DOHH2 (cell line): ENCODE results near the gene MAMDC2.

Source experiments
- H3F3A ChIP-seq: fragments of 200-600 bp; sonication (generic), shearing (Covaris generic); 2 replicates; pipeline ENCODE4 v1.6.0; 2016; ENCODE audit warnings: antibody characterized with exemption, mild to moderate bottlenecking; ENCODE audit not compliant: control insufficient read depth, insufficient read depth
- H3K27ac ChIP-seq: fragments of 200-600 bp; sonication (generic); 2 replicates; pipeline ENCODE4 v1.5.1; 2014; ENCODE audit warnings: low read depth, mild to moderate bottlenecking, low read length, moderate library complexity
- H3K27me3 ChIP-seq: fragments of 200-600 bp; sonication (generic); 2 replicates; pipeline ENCODE4 v1.6.1; 2014; ENCODE audit warnings: mild to moderate bottlenecking, low read length, mixed read lengths; ENCODE audit not compliant: control insufficient read depth
- H3K36me3 ChIP-seq: fragments of 200-600 bp; sonication (generic); 2 replicates; pipeline ENCODE4 v1.6.1; 2014; ENCODE audit warnings: mild to moderate bottlenecking, low read length, moderate library complexity, mixed read lengths; ENCODE audit not compliant: control insufficient read depth
- H3K4me1 ChIP-seq: fragments of 200-600 bp; sonication (generic); 2 replicates; pipeline ENCODE4 v1.6.1; 2014; ENCODE audit warnings: mild to moderate bottlenecking, low read length, mixed read lengths; ENCODE audit not compliant: control insufficient read depth
- H3K4me2 ChIP-seq: fragments of 200-600 bp; sonication (generic); 2 replicates; pipeline ENCODE4 v1.6.0; 2014; ENCODE audit warnings: mild to moderate bottlenecking, low read length, moderate library complexity
- H3K4me3 ChIP-seq: fragments of 200-600 bp; sonication (generic); 2 replicates; pipeline ENCODE4 v1.5.1; 2014; ENCODE audit warnings: mild to moderate bottlenecking, low read length, mixed read lengths
- H3K79me2 ChIP-seq: fragments of 200-600 bp; sonication (generic); 2 replicates; pipeline ENCODE4 v1.6.1; 2014; ENCODE audit warnings: mild to moderate bottlenecking, low read length, mixed read lengths; ENCODE audit not compliant: control insufficient read depth
- H3K9me2 ChIP-seq: fragments of 200-600 bp; sonication (generic); replicated peaks from 2 replicates; pipeline ENCODE4 v1.6.1; 2014; ENCODE audit warnings: mild to moderate bottlenecking, low read length, mixed read lengths; ENCODE audit not compliant: control insufficient read depth
- H3K9me3 ChIP-seq: fragments of 200-600 bp; sonication (generic); 2 replicates; pipeline ENCODE4 v1.6.1; 2014; ENCODE audit warnings: antibody characterized with exemption, low read length, mixed read lengths; ENCODE audit not compliant: control insufficient read depth, insufficient read depth
- H4K20me1 ChIP-seq: fragments of 200-600 bp; sonication (generic); 2 replicates; pipeline ENCODE4 v1.6.0; 2014; ENCODE audit warnings: low read depth, mild to moderate bottlenecking, antibody characterized with exemption, low read length, moderate library complexity; ENCODE audit not compliant: control insufficient read depth, insufficient read depth
- CTCF ChIP-seq: fragments of 200-600 bp; sonication (generic); IDR thresholded peaks from one replicate; pipeline ENCODE4 v1.5.1; 2014; ENCODE audit warnings: antibody characterized with exemption, mild to moderate bottlenecking, low read depth, low read length; ENCODE audit not compliant: poor library complexity, severe bottlenecking
- EZH2phosphoT487 ChIP-seq: fragments of 200-600 bp; sonication (generic); IDR thresholded peaks from 2 replicates; pipeline ENCODE4 v1.6.1; 2017; ENCODE audit warnings: borderline replicate concordance, mild to moderate bottlenecking, antibody characterized with exemption, low read length, moderate library complexity, mixed read lengths

Gene MAMDC2

GRCh38 chr9:70097187-70097586 is 53.5 kb downstream of the MAMDC2 start:
- H3K4me1 ChIP-seq, result no peaks in the 10 kb centered on the region
- no peaks in the 10 kb centered on the region for H3F3A ChIP-seq
- TF ChIP-seq CTCF (no peak), EZH2phosphoT487 (no peak)
- H3K27me3 ChIP-seq, result no peaks in the 10 kb centered on the region; the same call in 1 of the 2 replicates
- H3K4me2 ChIP-seq, result no peak overlapping the region
- no peaks in the 10 kb centered on the region for H3K79me2 ChIP-seq
- H3K9me3 ChIP-seq, result no peaks in the 10 kb centered on the region
- H3K36me3 ChIP-seq, result no peaks in the 10 kb centered on the region
- H3K4me3 ChIP-seq, result no peak overlapping the region
- H3K9me2 ChIP-seq, result no peaks in the 10 kb centered on the region
- no peaks in the 10 kb centered on the region for H4K20me1 ChIP-seq
- H3K27ac ChIP-seq, result no peak overlapping the region

- Histone ChIP-seq H3K36me3 (no peaks in the 10 kb centered on the region), H3K9me2 (no peaks in the 10 kb centered on the region), H3K9me3 (no peaks in the 10 kb centered on the region), H3F3A (no peaks in the 10 kb centered on the region), H4K20me1 (no peaks in the 10 kb centered on the region), H3K4me1 (no peaks in the 10 kb centered on the region), H3K27me3 (no peaks in the 10 kb centered on the region; the same call in 1 of the 2 replicates), H3K79me2 (no peaks in the 10 kb centered on the region), H3K4me2 (no peak overlapping the region), H3K27ac (no peak overlapping the region), H3K4me3 (no peak overlapping the region)
- no peak for TF ChIP-seq CTCF
- no peak for TF ChIP-seq EZH2phosphoT487
These were observed 56.7 kb downstream of the MAMDC2 start for GRCh38 chr9:70100362-70100761.

GRCh38 chr9:70101265-70101664 is 57.6 kb downstream of the MAMDC2 start:
- Histone ChIP-seq H3K9me2 (no peaks in the 10 kb centered on the region), H3K4me2 (no peak overlapping the region), H3K27me3 (no peaks in the 10 kb centered on the region; the same call in 1 of the 2 replicates), H3K4me3 (no peak overlapping the region), H3K9me3 (no peaks in the 10 kb centered on the region), H3K79me2 (no peaks in the 10 kb centered on the region), H3K4me1 (no peaks in the 10 kb centered on the region), H3K27ac (no peak overlapping the region), H3K36me3 (no peaks in the 10 kb centered on the region), H3F3A (no peaks in the 10 kb centered on the region), H4K20me1 (no peaks in the 10 kb centered on the region)
- TF ChIP-seq CTCF (no peak), EZH2phosphoT487 (no peak)

GRCh38 chr9:70105147-70105546 is 61.5 kb downstream of the MAMDC2 start:
- H3K36me3 ChIP-seq, result no peaks in the 10 kb centered on the region
- H3K4me3 ChIP-seq, result no peak overlapping the region
- H3K9me3 ChIP-seq, result no peaks in the 10 kb centered on the region
- H3K4me1 ChIP-seq, result no peaks in the 10 kb centered on the region
- TF ChIP-seq CTCF (no peak), EZH2phosphoT487 (no peak)
- peaks cover 3% of the 10 kb centered on the region; the same call in 1 of the 2 replicates for H3K27me3 ChIP-seq
- H3F3A ChIP-seq, result no peaks in the 10 kb centered on the region
- H4K20me1 ChIP-seq, result no peaks in the 10 kb centered on the region
- H3K9me2 ChIP-seq, result no peaks in the 10 kb centered on the region
- no peaks in the 10 kb centered on the region for H3K79me2 ChIP-seq
- no peak overlapping the region for H3K27ac ChIP-seq
- no peak overlapping the region for H3K4me2 ChIP-seq
